CD14-positive monocyte (primary cell): Measurements from ENCODE around the gene DAPK1. TPM values are rescaled to one million over a fixed set of nuclear protein-coding genes. Genes with fewer than 3 reads are reported as not detected.

Experiments used
- DNase-seq, 3 donors: peaks; one replicate each; pipeline ENCODE4 v3.0.0-alpha.2; 2011 to 2022
- H2AFZ ChIP-seq: 2 replicates; pipeline ENCODE4 v1.6.0; 2012; ENCODE audit warnings: mild to moderate bottlenecking, low read depth, low read length, inconsistent platforms; ENCODE audit not compliant: insufficient read depth, poor library complexity, severe bottlenecking
- H3K27ac ChIP-seq, 2 donors: 1 replicate in 1 of 2; 2 replicates in 1 of 2; pipeline ENCODE4 v1.5.1; 2012 to 2013; ENCODE audit warnings: low read length in 2 of 2, control low read depth in 1 of 2, inconsistent platforms in 1 of 2, low read depth in 1 of 2, mild to moderate bottlenecking in 1 of 2
- H3K27me3 ChIP-seq, 2 donors: one replicate each; pipeline versions ENCODE4 v1.6.0 to v1.6.1; 2011 to 2013; ENCODE audit warnings: low read length in 2 of 2; ENCODE audit not compliant: control insufficient read depth in 2 of 2, insufficient read depth in 2 of 2
- H3K36me3 ChIP-seq, 2 donors: replicated peaks in 1 of 2; 1 replicate in 1 of 2; 2 replicates in 1 of 2; pipeline versions ENCODE4 v1.5.1 to v1.6.1; 2012 to 2013; ENCODE audit warnings: low read length in 2 of 2, control low read depth in 1 of 2, inconsistent platforms in 1 of 2, mild to moderate bottlenecking in 1 of 2; ENCODE audit not compliant: insufficient read depth in 2 of 2, control insufficient read depth in 1 of 2
- H3K4me1 ChIP-seq, 2 donors: 1 replicate in 1 of 2; 2 replicates in 1 of 2; pipeline versions ENCODE4 v1.5.1 to v1.6.1; 2012 to 2013; ENCODE audit warnings: low read length in 2 of 2, control low read depth in 1 of 2, inconsistent platforms in 1 of 2, mild to moderate bottlenecking in 1 of 2, moderate library complexity in 1 of 2; ENCODE audit not compliant: insufficient read depth in 2 of 2, control insufficient read depth in 1 of 2
- H3K4me2 ChIP-seq: replicated peaks from 2 replicates; pipeline ENCODE3; 2012; ENCODE audit warnings: low read length, moderate library complexity, mild to moderate bottlenecking; ENCODE audit not compliant: poor library complexity, severe bottlenecking; ENCODE audit errors: extremely low read depth
- H3K4me3 ChIP-seq, 3 experiments: fragments of 200-600 bp in 1 of 3; sonication (generic) in 1 of 3; replicated peaks in 1 of 3; 1 replicate in 2 of 3; 2 replicates in 1 of 3; pipeline ENCODE4 v1.5.1; 2011 to 2013; ENCODE audit warnings: low read length in 3 of 3, mild to moderate bottlenecking in 3 of 3, control low read depth in 2 of 3, low read depth in 2 of 3, inconsistent platforms in 1 of 3, moderate library complexity in 1 of 3
- H3K79me2 ChIP-seq: 2 replicates; pipeline ENCODE4 v1.6.0; 2012; ENCODE audit warnings: mild to moderate bottlenecking, control low read depth, inconsistent platforms, low read length, moderate library complexity; ENCODE audit not compliant: insufficient read depth
- H3K9ac ChIP-seq: 2 replicates; pipeline ENCODE4 v1.6.0; 2017; ENCODE audit warnings: low read length, mild to moderate bottlenecking; ENCODE audit not compliant: insufficient read depth, poor library complexity, severe bottlenecking
- H3K9me3 ChIP-seq, 2 donors: replicated peaks in 1 of 2; 1 replicate in 1 of 2; 2 replicates in 1 of 2; pipeline versions ENCODE4 v1.5.1 to v1.6.1; 2012 to 2013; ENCODE audit warnings: low read length in 2 of 2, control low read depth in 1 of 2; ENCODE audit not compliant: control insufficient read depth in 1 of 2, insufficient read depth in 1 of 2
- H4K20me1 ChIP-seq: 2 replicates; pipeline ENCODE4 v1.6.0; 2012; ENCODE audit warnings: mild to moderate bottlenecking, low read length, control low read depth, moderate library complexity; ENCODE audit not compliant: insufficient read depth
- H3K27ac Mint-ChIP-seq, 7 donors: one replicate each; pipeline ENCODE4 v1.8.0; 2020; ENCODE audit warnings: mild to moderate bottlenecking in 7 of 7, mixed read lengths in 7 of 7, moderate library complexity in 6 of 7, inconsistent platforms in 2 of 7
- H3K27me3 Mint-ChIP-seq, 3 donors: one replicate each; pipeline ENCODE4 v1.8.0; 2021 to 2022; ENCODE audit warnings: low read depth in 3 of 3, mild to moderate bottlenecking in 3 of 3, mixed read lengths in 3 of 3, moderate library complexity in 3 of 3, inconsistent platforms in 1 of 3
- H3K36me3 Mint-ChIP-seq, 2 donors: one replicate each; pipeline ENCODE4 v1.8.0; 2020; ENCODE audit warnings: mixed read lengths in 2 of 2, inconsistent platforms in 1 of 2, mild to moderate bottlenecking in 1 of 2
- H3K4me1 Mint-ChIP-seq: one replicate; pipeline ENCODE4 v1.8.0; 2020; ENCODE audit warnings: mild to moderate bottlenecking, mixed read lengths
- H3K4me3 Mint-ChIP-seq, 2 donors: one replicate each; pipeline ENCODE4 v1.8.0; 2020; ENCODE audit warnings: mild to moderate bottlenecking in 2 of 2, mixed read lengths in 2 of 2, moderate library complexity in 1 of 2
- H3K9me3 Mint-ChIP-seq, 7 donors: one replicate each; pipeline ENCODE4 v1.8.0; 2020 to 2022; ENCODE audit warnings: mixed read lengths in 7 of 7, mild to moderate bottlenecking in 6 of 7, moderate library complexity in 6 of 7, inconsistent platforms in 2 of 7
- WGBS: methylation state at CpG from one replicate; pipeline ENCODE4 v1.1.5; 2013; ENCODE audit warnings: missing lambda C conversion rate; ENCODE audit not compliant: insufficient coverage; 5-methylcytosine and 5-hydroxymethylcytosine counted together
- intact Hi-C, 2 donors: fragments of 100-400 bp; cut with micrococcal nuclease; formaldehyde crosslinking; loops; one replicate each; pipeline versions ENCODE4 v1.15.0 to v1.15.1; 2023
- polyA plus RNA-seq, 3 donors: library from polyadenylated mRNA; depleted of rRNA in 1 of 3; unstranded in 2 of 3; stranded (reverse) in 1 of 3; fragments of 300-500 nt in 2 of 3; fragments of >200 nt in 1 of 3; fragmentation: Illumina TruSeq in 2 of 3; gene quantifications; 1 replicate in 2 of 3; 2 replicates in 1 of 3; pipeline ENCODE4 v1.2.3, GENCODE V29; 2012 to 2021
- TF ChIP-seq, protein P1 (sequence below): fragments of 200-600 bp; IDR thresholded peaks from one replicate; pipeline ENCODE4 v1.8.0; 2022; ENCODE audit warnings: antibody characterized with exemption, mild to moderate bottlenecking

DAPK1 gene
- polyA plus RNA-seq, 3 donors, result 24.1 to 102 (median 44.4) TPM

DNA sequence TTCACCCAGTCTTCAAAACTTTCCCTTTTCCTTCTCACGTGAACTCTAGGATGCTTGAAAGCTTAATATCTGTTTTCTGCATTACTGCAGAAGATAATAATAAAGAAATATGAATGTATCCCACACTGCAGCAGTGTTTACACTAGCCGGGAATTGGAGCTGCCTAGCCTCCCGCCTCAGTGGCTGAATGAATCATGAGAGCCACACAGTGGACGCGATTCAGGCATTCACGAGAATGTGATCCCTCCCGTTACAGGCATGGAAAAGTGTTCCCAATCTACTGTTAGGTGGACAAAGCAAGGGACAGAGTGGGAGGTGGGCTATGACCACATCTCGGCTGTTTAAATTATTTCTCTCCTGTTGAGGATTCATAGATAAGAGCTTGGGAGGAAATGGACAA lies 158.8 kb downstream of the DAPK1 start:
- intact Hi-C loops, result no loop called here
- Mint-ChIP-seq H3K9me3 (peaks cover 0 to 5% (median 3%) of the 10 kb centered on the region in 7 donors), H3K36me3 (peaks cover 64 to 82% of the 10 kb centered on the region in 2 donors), H3K4me3 (no peak overlapping the region), H3K27me3 (peaks cover 0 to 3% (median 0%) of the 10 kb centered on the region in 3 donors), H3K27ac (peak overlapping the region in 1 of 7 donors; percentile 21), H3K4me1 (peaks cover 20% of the 10 kb centered on the region)
- no peak overlapping the region for H3K4me3 ChIP-seq
- TF ChIP-seq, protein P1, sequence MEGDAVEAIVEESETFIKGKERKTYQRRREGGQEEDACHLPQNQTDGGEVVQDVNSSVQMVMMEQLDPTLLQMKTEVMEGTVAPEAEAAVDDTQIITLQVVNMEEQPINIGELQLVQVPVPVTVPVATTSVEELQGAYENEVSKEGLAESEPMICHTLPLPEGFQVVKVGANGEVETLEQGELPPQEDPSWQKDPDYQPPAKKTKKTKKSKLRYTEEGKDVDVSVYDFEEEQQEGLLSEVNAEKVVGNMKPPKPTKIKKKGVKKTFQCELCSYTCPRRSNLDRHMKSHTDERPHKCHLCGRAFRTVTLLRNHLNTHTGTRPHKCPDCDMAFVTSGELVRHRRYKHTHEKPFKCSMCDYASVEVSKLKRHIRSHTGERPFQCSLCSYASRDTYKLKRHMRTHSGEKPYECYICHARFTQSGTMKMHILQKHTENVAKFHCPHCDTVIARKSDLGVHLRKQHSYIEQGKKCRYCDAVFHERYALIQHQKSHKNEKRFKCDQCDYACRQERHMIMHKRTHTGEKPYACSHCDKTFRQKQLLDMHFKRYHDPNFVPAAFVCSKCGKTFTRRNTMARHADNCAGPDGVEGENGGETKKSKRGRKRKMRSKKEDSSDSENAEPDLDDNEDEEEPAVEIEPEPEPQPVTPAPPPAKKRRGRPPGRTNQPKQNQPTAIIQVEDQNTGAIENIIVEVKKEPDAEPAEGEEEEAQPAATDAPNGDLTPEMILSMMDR, result no peak
- no peaks in the 10 kb centered on the region for H3K27me3 ChIP-seq
- WGBS, result 92% methylated on average over 7 of the region's 8 CpGs
- no peaks in the 10 kb centered on the region for H3K9me3 ChIP-seq
- peaks cover 5% of the 10 kb centered on the region for H4K20me1 ChIP-seq
- H3K79me2 ChIP-seq, result no peaks in the 10 kb centered on the region
- DNase-seq, result no peak
- H3K9ac ChIP-seq, result no peak overlapping the region
- H3K4me1 ChIP-seq, result peaks cover 11 to 18% of the 10 kb centered on the region in 2 donors
- H3K36me3 ChIP-seq, result peaks cover 43 to 80% of the 10 kb centered on the region in 2 donors
- H2AFZ ChIP-seq, result no peak overlapping the region
- no peak overlapping the region for H3K27ac ChIP-seq
- no peak overlapping the region for H3K4me2 ChIP-seq

DNA sequence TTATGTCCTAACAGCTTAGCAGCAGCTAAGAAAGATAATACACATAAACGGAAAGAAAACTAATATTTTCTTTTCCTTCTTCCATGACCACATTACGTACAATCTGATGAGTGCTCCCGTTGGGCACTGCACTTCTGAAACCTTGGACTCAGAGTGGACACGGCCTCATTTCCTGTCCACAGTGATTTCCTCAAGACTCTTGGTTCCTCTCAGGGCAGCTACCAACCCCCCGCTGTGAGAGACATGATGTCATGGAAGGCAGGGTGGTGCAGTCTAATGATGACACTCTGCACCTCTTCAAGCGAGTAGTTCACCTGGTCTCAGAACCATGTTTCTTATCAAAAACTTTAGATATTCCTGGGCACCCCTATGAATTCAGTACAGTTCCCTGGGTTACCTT lies 159.5 kb downstream of the DAPK1 start:
- DNase-seq, result peak in 2 of 3 donors; percentile 11 to 29
- H3K9me3 ChIP-seq, result no peaks in the 10 kb centered on the region
- no peak overlapping the region for H3K4me2 ChIP-seq
- H3K9me3 Mint-ChIP-seq, result peaks cover 0 to 5% (median 3%) of the 10 kb centered on the region in 7 donors
- peaks cover 20% of the 10 kb centered on the region for H3K4me1 Mint-ChIP-seq
- no peak overlapping the region for H3K4me3 Mint-ChIP-seq
- H3K27ac Mint-ChIP-seq, result peak overlapping the region in 2 of 7 donors; percentile 3 to 78
- TF ChIP-seq, protein P1, result no peak
- H3K36me3 ChIP-seq, result peaks cover 41 to 77% of the 10 kb centered on the region in 2 donors
- H4K20me1 ChIP-seq, result peaks cover 5% of the 10 kb centered on the region
- H3K27me3 Mint-ChIP-seq, result peaks cover 0 to 3% (median 0%) of the 10 kb centered on the region in 3 donors
- intact Hi-C loops, result no loop called here
- H3K4me1 ChIP-seq, result peaks cover 11 to 18% of the 10 kb centered on the region in 2 donors
- no peak overlapping the region for H2AFZ ChIP-seq
- 64% methylated on average over 4 of the region's 6 CpGs for WGBS
- no peaks in the 10 kb centered on the region for H3K79me2 ChIP-seq
- H3K4me3 ChIP-seq, result no peak overlapping the region
- H3K27me3 ChIP-seq, result no peaks in the 10 kb centered on the region
- peaks cover 63 to 78% of the 10 kb centered on the region in 2 donors for H3K36me3 Mint-ChIP-seq
- peak overlapping the region in 1 of 2 donors; percentile 34 for H3K27ac ChIP-seq
- no peak overlapping the region for H3K9ac ChIP-seq
